Neuronal stem cell (in vitro differentiated cells): Measurements from ENCODE around the gene DPRX.

Experiments
- DNase-seq: peaks from one replicate; pipeline ENCODE4 v3.0.0-alpha.2; 2013; ENCODE audit warnings: low spot score
- H2AFZ ChIP-seq: one replicate; pipeline ENCODE4 v1.6.1; 2013; ENCODE audit warnings: mild to moderate bottlenecking, low read length, inconsistent platforms
- H2AK5ac ChIP-seq: 2 replicates; pipeline ENCODE4 v1.6.1; 2013; ENCODE audit warnings: low read depth, mild to moderate bottlenecking, inconsistent platforms, low read length, moderate library complexity, mixed read lengths
- H2BK120ac ChIP-seq: 2 replicates; pipeline ENCODE4 v1.6.1; 2013; ENCODE audit warnings: low read depth, mild to moderate bottlenecking, inconsistent platforms, low read length, moderate library complexity, mixed read lengths
- H2BK12ac ChIP-seq: one replicate; pipeline ENCODE4 v1.6.1; 2013; ENCODE audit warnings: low read length, inconsistent platforms
- H2BK15ac ChIP-seq: 2 replicates; pipeline ENCODE4 v1.6.1; 2013; ENCODE audit warnings: mild to moderate bottlenecking, low read length, inconsistent platforms, mixed read lengths
- H2BK5ac ChIP-seq: one replicate; pipeline ENCODE4 v1.6.1; 2013; ENCODE audit warnings: inconsistent platforms, mild to moderate bottlenecking, low read length, moderate library complexity
- H3K14ac ChIP-seq: one replicate; pipeline ENCODE4 v1.6.1; 2013; ENCODE audit warnings: low read length, inconsistent platforms
- H3K18ac ChIP-seq: 2 replicates; pipeline ENCODE4 v1.6.1; 2013; ENCODE audit warnings: low read length, inconsistent platforms
- H3K23ac ChIP-seq: 2 replicates; pipeline ENCODE4 v1.6.1; 2013; ENCODE audit warnings: low read depth, mild to moderate bottlenecking, mixed read lengths, low read length, inconsistent platforms; ENCODE audit not compliant: poor library complexity
- H3K27ac ChIP-seq: replicated peaks from 3 replicates; pipeline ENCODE4 v1.5.1; 2013; ENCODE audit warnings: low read length, inconsistent platforms
- H3K27me3 ChIP-seq, 3 experiments: 2 replicates each; pipeline ENCODE4 v1.6.1; 2013; ENCODE audit warnings: low read length in 3 of 3, mild to moderate bottlenecking in 2 of 3, inconsistent platforms in 1 of 3, low read depth in 1 of 3, mixed read lengths in 1 of 3, moderate library complexity in 1 of 3; ENCODE audit not compliant: control insufficient read depth in 3 of 3, insufficient read depth in 3 of 3
- H3K36me3 ChIP-seq, 2 donors: replicated peaks in 1 of 2; 2 replicates each; pipeline ENCODE4 v1.6.1; 2013; ENCODE audit warnings: low read length in 2 of 2; ENCODE audit not compliant: control insufficient read depth in 2 of 2, insufficient read depth in 2 of 2
- H3K4ac ChIP-seq: 2 replicates; pipeline ENCODE4 v1.6.1; 2013; ENCODE audit warnings: inconsistent platforms, mild to moderate bottlenecking, low read length, moderate library complexity
- H3K4me1 ChIP-seq, 2 donors: 1 replicate in 1 of 2; 2 replicates in 1 of 2; pipeline ENCODE4 v1.6.1; 2013; ENCODE audit warnings: low read length in 2 of 2, low read depth in 1 of 2; ENCODE audit not compliant: control insufficient read depth in 2 of 2, insufficient read depth in 1 of 2
- H3K4me2 ChIP-seq: one replicate; pipeline ENCODE4 v1.6.1; 2013; ENCODE audit warnings: mild to moderate bottlenecking, low read length, inconsistent platforms; ENCODE audit not compliant: insufficient read depth, poor library complexity, severe bottlenecking
- H3K4me3 ChIP-seq, 2 donors: 2 replicates each; pipeline ENCODE4 v1.5.1; 2013; ENCODE audit warnings: low read length in 2 of 2, mild to moderate bottlenecking in 2 of 2, inconsistent platforms in 1 of 2, moderate library complexity in 1 of 2
- H3K79me1 ChIP-seq: one replicate; pipeline ENCODE4 v1.6.1; 2013; ENCODE audit warnings: low read depth, mild to moderate bottlenecking, inconsistent platforms, low read length, moderate library complexity
- H3K9ac ChIP-seq: one replicate; pipeline ENCODE4 v1.6.1; 2013; ENCODE audit warnings: mild to moderate bottlenecking, low read depth, low read length, inconsistent platforms; ENCODE audit not compliant: poor library complexity
- H3K9me3 ChIP-seq, 2 donors: replicated peaks in 1 of 2; 2 replicates each; pipeline versions ENCODE3 to v1.6.1; 2013; ENCODE audit warnings: low read length in 2 of 2, mild to moderate bottlenecking in 2 of 2, inconsistent platforms in 1 of 2, low read depth in 1 of 2, mixed read lengths in 1 of 2, moderate library complexity in 1 of 2; ENCODE audit not compliant: control insufficient read depth in 2 of 2, insufficient read depth in 1 of 2
- H4K8ac ChIP-seq: one replicate; pipeline ENCODE4 v1.6.1; 2013; ENCODE audit warnings: low read depth, mild to moderate bottlenecking, inconsistent platforms, low read length, moderate library complexity
- H4K91ac ChIP-seq: one replicate; pipeline ENCODE4 v1.6.1; 2013; ENCODE audit warnings: low read length, low read depth, mild to moderate bottlenecking, inconsistent platforms; ENCODE audit not compliant: poor library complexity
- WGBS, 2 donors: extraction: QIAGEN DNeasy Blood & Tissue Kit; methylation state at CpG; one replicate each; pipeline ENCODE4 v1.1.7; 2013; ENCODE audit warnings: missing lambda C conversion rate in 2 of 2, mixed read lengths in 1 of 2; ENCODE audit not compliant: insufficient read length in 2 of 2, insufficient replicate concordance in 1 of 2; ENCODE audit errors: extremely low coverage in 2 of 2; 5-methylcytosine and 5-hydroxymethylcytosine counted together

The DPRX gene

DNA sequence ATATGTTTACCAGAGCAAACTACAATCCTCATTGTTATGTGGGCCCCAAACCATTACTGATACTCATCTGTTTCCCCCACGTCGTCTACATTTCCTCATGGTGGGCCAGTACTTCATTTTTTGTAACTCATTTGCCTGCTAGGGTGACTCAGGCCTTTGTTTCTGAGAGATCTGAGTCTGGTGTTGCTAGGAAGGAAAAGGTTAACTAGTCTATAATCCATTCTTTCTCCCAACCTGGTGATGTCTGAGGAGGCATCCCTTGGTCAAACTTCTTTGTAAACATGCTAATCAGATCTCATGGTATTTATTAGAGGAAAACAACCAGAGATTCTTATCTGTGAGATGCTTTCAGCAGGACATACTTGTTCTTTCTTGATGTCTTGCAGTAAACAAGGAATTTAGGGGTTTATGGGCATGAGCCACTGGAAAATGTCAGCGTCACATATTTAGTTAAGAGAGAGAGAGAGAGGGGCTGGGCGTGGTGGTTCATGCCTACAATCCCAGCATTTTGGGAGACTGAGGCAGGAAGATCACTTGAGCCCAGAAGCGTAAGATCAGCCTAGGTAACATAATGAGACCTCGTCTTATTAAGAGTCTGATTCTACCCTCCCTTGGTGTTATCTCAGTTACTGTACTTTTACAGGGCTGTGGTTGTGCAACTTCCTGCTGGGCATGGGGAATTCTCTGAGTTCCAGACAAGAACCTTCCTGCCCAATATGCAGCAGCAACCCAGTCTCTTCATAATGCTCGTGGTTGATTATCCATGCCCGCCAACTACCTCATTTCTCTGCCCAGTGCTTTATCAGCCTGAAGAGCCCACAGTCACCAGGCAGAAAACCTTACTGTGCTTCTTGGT, 9.7 kb upstream of the DPRX start:
- no CpG with 5 or more reads among the region's 8 CpGs for WGBS, 2 donors
- Histone ChIP-seq H3K4me1 (no peaks in the 10 kb centered on the region), H3K14ac (no peak overlapping the region), H4K91ac (no peak overlapping the region), H2AFZ (no peak overlapping the region), H2BK5ac (no peak overlapping the region), H3K9me3 (no peaks in the 10 kb centered on the region), H3K18ac (no peak overlapping the region), H3K4ac (no peak overlapping the region), H2BK12ac (no peak overlapping the region), H3K23ac (no peak overlapping the region), H2AK5ac (no peak overlapping the region), H3K27me3 (no peaks in the 10 kb centered on the region), H3K4me2 (no peak overlapping the region), H2BK15ac (no peak overlapping the region), H3K79me1 (no peaks in the 10 kb centered on the region), H3K9ac (no peak overlapping the region), H3K4me3 (no peak overlapping the region), H4K8ac (no peak overlapping the region), H3K27ac (no peak overlapping the region), H3K36me3 (no peaks in the 10 kb centered on the region), H2BK120ac (no peak overlapping the region)
- DNase-seq = no peak

DNA sequence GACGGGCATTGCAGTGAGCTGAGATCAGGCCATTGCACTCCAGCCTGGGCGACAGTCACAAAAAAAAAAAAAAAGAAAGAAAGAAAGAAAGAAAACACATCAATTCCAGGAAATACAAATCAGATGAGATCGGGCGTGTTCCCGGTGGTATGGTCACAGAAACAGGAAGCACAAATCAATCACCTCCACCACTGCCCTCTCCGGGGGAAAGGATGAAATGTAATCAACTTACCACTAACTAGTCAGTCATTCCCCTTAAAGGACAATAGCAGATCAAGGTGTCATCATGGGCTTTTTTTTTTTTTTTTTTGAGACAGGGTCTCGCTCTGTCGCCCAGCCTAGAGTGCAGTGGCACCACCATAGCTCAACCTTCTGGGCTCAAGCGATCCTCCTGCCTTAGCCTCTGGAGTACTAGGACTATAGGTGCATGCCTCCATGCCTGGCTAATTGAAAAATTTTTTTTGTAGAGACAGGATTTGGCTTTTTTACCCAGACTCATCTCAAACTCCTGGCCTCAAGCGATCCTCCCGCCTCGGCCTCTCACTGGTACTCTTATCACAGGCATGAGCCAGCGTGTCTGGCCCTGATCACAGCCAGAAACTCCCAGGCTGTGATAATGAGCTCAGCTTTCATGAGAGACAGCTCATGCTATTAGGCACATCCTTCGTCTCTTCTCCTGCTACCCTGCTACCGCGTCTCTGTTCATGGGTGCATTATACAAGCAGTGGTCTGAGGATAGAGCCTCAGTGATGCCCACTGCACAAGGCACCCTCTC, 6.8 kb upstream of the DPRX start:
- H2AK5ac ChIP-seq = no peak overlapping the region
- DNase-seq = no peak
- no peak overlapping the region for H2BK12ac ChIP-seq
- no peaks in the 10 kb centered on the region for H3K36me3 ChIP-seq
- no peaks in the 10 kb centered on the region for H3K27me3 ChIP-seq
- H3K18ac ChIP-seq = no peak overlapping the region
- H3K27ac ChIP-seq = no peak overlapping the region
- no peak overlapping the region for H3K4ac ChIP-seq
- H4K8ac ChIP-seq = no peak overlapping the region
- no peaks in the 10 kb centered on the region for H3K79me1 ChIP-seq
- no peak overlapping the region for H3K14ac ChIP-seq
- H3K4me2 ChIP-seq = no peak overlapping the region
- H2AFZ ChIP-seq = no peak overlapping the region
- H3K4me3 ChIP-seq = no peak overlapping the region
- no peak overlapping the region for H2BK5ac ChIP-seq
- no CpG with 5 or more reads among the region's 16 CpGs for WGBS, 2 donors
- no peak overlapping the region for H2BK120ac ChIP-seq
- no peak overlapping the region for H3K23ac ChIP-seq
- H3K9me3 ChIP-seq = no peaks in the 10 kb centered on the region
- H2BK15ac ChIP-seq = no peak overlapping the region
- no peaks in the 10 kb centered on the region for H3K4me1 ChIP-seq
- H3K9ac ChIP-seq = no peak overlapping the region
- H4K91ac ChIP-seq = no peak overlapping the region

DNA sequence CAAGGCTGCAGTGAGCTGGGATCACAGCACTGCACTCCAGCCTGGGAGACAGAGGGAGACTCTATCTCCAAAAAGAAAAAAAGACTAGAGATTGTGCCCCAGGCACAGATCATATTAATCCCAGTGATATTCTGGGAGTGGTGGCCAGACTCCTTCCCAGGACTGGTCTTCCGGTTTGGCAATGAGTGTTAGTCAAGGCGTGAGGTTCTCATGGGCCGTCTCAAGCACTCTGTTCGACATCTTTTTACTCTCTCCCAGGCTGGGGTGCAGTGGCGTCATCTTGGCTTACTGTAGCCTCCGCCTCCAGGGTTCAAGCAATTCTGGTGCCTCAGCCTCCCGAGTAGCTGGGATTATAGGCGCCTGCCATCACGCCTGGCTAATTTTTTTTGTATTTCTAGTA, 5.3 kb upstream of the DPRX start:
- no peak overlapping the region for H2BK15ac ChIP-seq
- H3K36me3 ChIP-seq = no peaks in the 10 kb centered on the region
- H3K18ac ChIP-seq = no peak overlapping the region
- no peak overlapping the region for H2BK12ac ChIP-seq
- no peak overlapping the region for H4K91ac ChIP-seq
- no peaks in the 10 kb centered on the region for H3K9me3 ChIP-seq
- H3K4me3 ChIP-seq = no peak overlapping the region
- no peak overlapping the region for H3K14ac ChIP-seq
- no peak overlapping the region for H3K9ac ChIP-seq
- no peak overlapping the region for H2BK5ac ChIP-seq
- WGBS, 2 donors = no CpG with 5 or more reads among the region's 9 CpGs
- no peak overlapping the region for H2BK120ac ChIP-seq
- DNase-seq = no peak
- H3K23ac ChIP-seq = no peak overlapping the region
- no peak overlapping the region for H3K4ac ChIP-seq
- no peak overlapping the region for H4K8ac ChIP-seq
- no peak overlapping the region for H3K27ac ChIP-seq
- H3K79me1 ChIP-seq = no peaks in the 10 kb centered on the region
- no peak overlapping the region for H3K4me2 ChIP-seq
- no peaks in the 10 kb centered on the region for H3K4me1 ChIP-seq
- H2AK5ac ChIP-seq = no peak overlapping the region
- no peaks in the 10 kb centered on the region for H3K27me3 ChIP-seq
- no peak overlapping the region for H2AFZ ChIP-seq

DNA sequence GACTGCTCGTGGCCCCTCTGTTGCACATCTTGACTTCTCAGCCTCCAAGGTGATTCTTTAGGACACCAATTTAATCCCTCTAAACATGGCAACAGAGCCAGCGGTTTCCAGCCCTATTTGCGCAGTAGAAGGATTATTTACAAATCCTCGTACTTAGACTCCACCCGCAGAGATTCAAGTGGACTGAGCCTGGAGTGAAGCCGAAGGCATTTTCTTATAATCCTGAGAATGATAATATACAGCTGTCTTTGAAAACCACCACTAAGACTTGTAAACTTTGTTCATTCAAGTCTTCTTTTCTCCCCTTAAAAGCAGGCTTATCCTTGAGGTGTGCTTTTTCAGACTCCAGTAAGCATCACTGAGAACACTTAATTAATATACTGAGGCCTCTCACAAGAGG, 4.8 kb upstream of the DPRX start:
- H3K23ac ChIP-seq = no peak overlapping the region
- no peak overlapping the region for H2AFZ ChIP-seq
- H4K8ac ChIP-seq = no peak overlapping the region
- H3K4me3 ChIP-seq = no peak overlapping the region
- H3K4me2 ChIP-seq = no peak overlapping the region
- H3K27ac ChIP-seq = no peak overlapping the region
- H3K79me1 ChIP-seq = no peaks in the 10 kb centered on the region
- H3K14ac ChIP-seq = no peak overlapping the region
- no CpG with 5 or more reads among the region's 6 CpGs for WGBS, 2 donors
- no peak overlapping the region for H3K4ac ChIP-seq
- no peak overlapping the region for H2AK5ac ChIP-seq
- H2BK120ac ChIP-seq = no peak overlapping the region
- H3K4me1 ChIP-seq = no peaks in the 10 kb centered on the region
- H3K9ac ChIP-seq = no peak overlapping the region
- no peak for DNase-seq
- no peaks in the 10 kb centered on the region for H3K27me3 ChIP-seq
- H2BK5ac ChIP-seq = no peak overlapping the region
- no peaks in the 10 kb centered on the region for H3K9me3 ChIP-seq
- H3K18ac ChIP-seq = no peak overlapping the region
- no peak overlapping the region for H4K91ac ChIP-seq
- no peaks in the 10 kb centered on the region for H3K36me3 ChIP-seq
- H2BK15ac ChIP-seq = no peak overlapping the region
- H2BK12ac ChIP-seq = no peak overlapping the region
